ENCODE data around the gene PITPNM1.

Gene PITPNM1

GRCh38 chr11:67463680-67464410 lies 41.3 kb downstream of the PITPNM1 start:
- no peak for DNase-seq

GRCh38 chr11:67463186-67463585 lies 42.0 kb downstream of the PITPNM1 start:
- no peak for DNase-seq

- DNase-seq: no peak
Observed at GRCh38 chr11:67458266-67458665, 46.9 kb downstream of the PITPNM1 start.

GRCh38 chr11:67457453-67457852 lies 47.7 kb downstream of the PITPNM1 start:
- no peak for DNase-seq

- DNase-seq: no peak
Observed at GRCh38 chr11:67456068-67456705, 49.0 kb downstream of the PITPNM1 start.

- no peak for DNase-seq
Observed at GRCh38 chr11:67455054-67455453, 50.1 kb downstream of the PITPNM1 start, which contains the start of gene CABP4. Gene CABP4 (plus strand): TSS chr11:67455354. CDS start chr11:67455424, 70 bp downstream.

- DNase-seq: no peak
Observed at GRCh38 chr11:67453816-67454732, 51.1 kb downstream of the PITPNM1 start.

GRCh38 chr11:67452141-67452952 lies 52.8 kb downstream of the PITPNM1 start, which contains the start of gene GPR152:
Gene GPR152 (minus strand): TSS chr11:67452729. CDS start chr11:67452724, 5 bp downstream.
- no peak for DNase-seq

- DNase-seq: no peak
Observed at GRCh38 chr11:67451658-67451976, 53.5 kb downstream of the PITPNM1 start.

GRCh38 chr11:67450796-67451657 lies 54.1 kb downstream of the PITPNM1 start:
- no peak for DNase-seq

- DNase-seq: no peak
Observed at GRCh38 chr11:67449116-67449844, 55.9 kb downstream of the PITPNM1 start.

- no peak for DNase-seq
Observed at GRCh38 chr11:67448220-67448609, 56.9 kb downstream of the PITPNM1 start.

GRCh38 chr11:67445515-67445914 lies 59.6 kb downstream of the PITPNM1 start:
- no peak for DNase-seq

GRCh38 chr11:67442504-67443404 lies 62.4 kb downstream of the PITPNM1 start:
- DNase-seq: no peak
